Measurements from ENCODE around the gene CTSC. TPM values are rescaled to one million over a fixed set of nuclear protein-coding genes. Genes with fewer than 3 reads are reported as not detected.

CTSC gene
- total and polyA plus RNA-seq, 9 of the 15 experiments (the other 6 are each of a cell fraction or from before 2014, with no cell fraction given) = 113 to 403 (median 187) TPM

- in situ Hi-C loops (cut with MboI) = no loop called here
- Histone ChIP-seq H3K9me1 (ENCODE audit: control insufficient read depth, insufficient read depth, low read length) (no peaks in the 10 kb centered on the region), H3K4me1 (replicated peaks in 1 of 2; ENCODE audit: control insufficient read depth in 2 of 2, insufficient read depth in 2 of 2, low read length in 2 of 2) (peaks cover 3 to 18% of the 10 kb centered on the region in 2 experiments; a peak in 4 of 5 replicates), H3K36me3 (ENCODE audit: control insufficient read depth, insufficient read depth, low read length) (peaks cover 55% of the 10 kb centered on the region), H3K4me2 (ENCODE audit: insufficient read depth, low read length) (peak overlapping the region; percentile 69), H4K20me1 (replicated peaks; ENCODE audit: control insufficient read depth, insufficient read depth, low read length) (no peaks in the 10 kb centered on the region), H3K4me3 (peak overlapping the region; percentile 76), H3K27ac (ENCODE audit: extremely low read depth, low read depth, low read length) (peak overlapping the region; percentile 4; the same call in 1 of the 3 replicates), H3K9ac (ENCODE audit: insufficient read depth in 1 of 2, low read depth in 2 of 2, low read length in 2 of 2) (peak overlapping the region; percentile 60 to 74; a peak in 3 of 4 replicates), H3K79me2 (ENCODE audit: control insufficient read depth, insufficient read depth, low read length) (peaks cover 96% of the 10 kb centered on the region), H3K9me3 (replicated peaks; ENCODE audit: control insufficient read depth, insufficient read depth, low read depth, low read length) (no peaks in the 10 kb centered on the region), H3K27me3 (ENCODE audit: control insufficient read depth in 2 of 2, insufficient read depth in 2 of 2, low read length in 2 of 2) (no peaks in the 10 kb centered on the region), H2AFZ (ENCODE audit: low read depth, low read length) (no peak overlapping the region)
- POLR2A ChIA-PET = interaction anchor here (0.7 to 5.0 kb wide), 2 partner anchors 9 to 15 kb away, joined by 3 to 40 read pairs; no protein-coding TSS in a partner anchor
- CTCF ChIA-PET (ENCODE audit: low intra/inter-chr PET ratio) = no interaction called here
- DNase-seq (ENCODE audit: extremely low read depth in 1 of 4, low spot score in 3 of 4) (peak in 1 of 4 experiments; percentile 43), ATAC-seq (peak; percentile 17), FAIRE-seq (peak; percentile 61)
- no TSS peak for BruUV-seq (replicated peaks)
- intact Hi-C loops (cut with micrococcal nuclease) = loop anchor here (5.0 kb wide), 1 partner anchor 147 kb away; no protein-coding TSS in a partner anchor
- WGBS (ENCODE audit: insufficient coverage, low coverage, missing lambda C conversion rate) = 2% methylated on average over 4 of the region's 4 CpGs
- TF ChIP-seq ZNF311 (CRISPR knock-in tag; IDR thresholded peaks at IDR 0.05) = no peak
- TF ChIP-seq ZNF3 (CRISPR knock-in tag; IDR thresholded peaks at IDR 0.05) = 0 out of 2 replicates have a peak, but pooled peaks have one; percentile 40
- TF ChIP-seq, protein P1, sequence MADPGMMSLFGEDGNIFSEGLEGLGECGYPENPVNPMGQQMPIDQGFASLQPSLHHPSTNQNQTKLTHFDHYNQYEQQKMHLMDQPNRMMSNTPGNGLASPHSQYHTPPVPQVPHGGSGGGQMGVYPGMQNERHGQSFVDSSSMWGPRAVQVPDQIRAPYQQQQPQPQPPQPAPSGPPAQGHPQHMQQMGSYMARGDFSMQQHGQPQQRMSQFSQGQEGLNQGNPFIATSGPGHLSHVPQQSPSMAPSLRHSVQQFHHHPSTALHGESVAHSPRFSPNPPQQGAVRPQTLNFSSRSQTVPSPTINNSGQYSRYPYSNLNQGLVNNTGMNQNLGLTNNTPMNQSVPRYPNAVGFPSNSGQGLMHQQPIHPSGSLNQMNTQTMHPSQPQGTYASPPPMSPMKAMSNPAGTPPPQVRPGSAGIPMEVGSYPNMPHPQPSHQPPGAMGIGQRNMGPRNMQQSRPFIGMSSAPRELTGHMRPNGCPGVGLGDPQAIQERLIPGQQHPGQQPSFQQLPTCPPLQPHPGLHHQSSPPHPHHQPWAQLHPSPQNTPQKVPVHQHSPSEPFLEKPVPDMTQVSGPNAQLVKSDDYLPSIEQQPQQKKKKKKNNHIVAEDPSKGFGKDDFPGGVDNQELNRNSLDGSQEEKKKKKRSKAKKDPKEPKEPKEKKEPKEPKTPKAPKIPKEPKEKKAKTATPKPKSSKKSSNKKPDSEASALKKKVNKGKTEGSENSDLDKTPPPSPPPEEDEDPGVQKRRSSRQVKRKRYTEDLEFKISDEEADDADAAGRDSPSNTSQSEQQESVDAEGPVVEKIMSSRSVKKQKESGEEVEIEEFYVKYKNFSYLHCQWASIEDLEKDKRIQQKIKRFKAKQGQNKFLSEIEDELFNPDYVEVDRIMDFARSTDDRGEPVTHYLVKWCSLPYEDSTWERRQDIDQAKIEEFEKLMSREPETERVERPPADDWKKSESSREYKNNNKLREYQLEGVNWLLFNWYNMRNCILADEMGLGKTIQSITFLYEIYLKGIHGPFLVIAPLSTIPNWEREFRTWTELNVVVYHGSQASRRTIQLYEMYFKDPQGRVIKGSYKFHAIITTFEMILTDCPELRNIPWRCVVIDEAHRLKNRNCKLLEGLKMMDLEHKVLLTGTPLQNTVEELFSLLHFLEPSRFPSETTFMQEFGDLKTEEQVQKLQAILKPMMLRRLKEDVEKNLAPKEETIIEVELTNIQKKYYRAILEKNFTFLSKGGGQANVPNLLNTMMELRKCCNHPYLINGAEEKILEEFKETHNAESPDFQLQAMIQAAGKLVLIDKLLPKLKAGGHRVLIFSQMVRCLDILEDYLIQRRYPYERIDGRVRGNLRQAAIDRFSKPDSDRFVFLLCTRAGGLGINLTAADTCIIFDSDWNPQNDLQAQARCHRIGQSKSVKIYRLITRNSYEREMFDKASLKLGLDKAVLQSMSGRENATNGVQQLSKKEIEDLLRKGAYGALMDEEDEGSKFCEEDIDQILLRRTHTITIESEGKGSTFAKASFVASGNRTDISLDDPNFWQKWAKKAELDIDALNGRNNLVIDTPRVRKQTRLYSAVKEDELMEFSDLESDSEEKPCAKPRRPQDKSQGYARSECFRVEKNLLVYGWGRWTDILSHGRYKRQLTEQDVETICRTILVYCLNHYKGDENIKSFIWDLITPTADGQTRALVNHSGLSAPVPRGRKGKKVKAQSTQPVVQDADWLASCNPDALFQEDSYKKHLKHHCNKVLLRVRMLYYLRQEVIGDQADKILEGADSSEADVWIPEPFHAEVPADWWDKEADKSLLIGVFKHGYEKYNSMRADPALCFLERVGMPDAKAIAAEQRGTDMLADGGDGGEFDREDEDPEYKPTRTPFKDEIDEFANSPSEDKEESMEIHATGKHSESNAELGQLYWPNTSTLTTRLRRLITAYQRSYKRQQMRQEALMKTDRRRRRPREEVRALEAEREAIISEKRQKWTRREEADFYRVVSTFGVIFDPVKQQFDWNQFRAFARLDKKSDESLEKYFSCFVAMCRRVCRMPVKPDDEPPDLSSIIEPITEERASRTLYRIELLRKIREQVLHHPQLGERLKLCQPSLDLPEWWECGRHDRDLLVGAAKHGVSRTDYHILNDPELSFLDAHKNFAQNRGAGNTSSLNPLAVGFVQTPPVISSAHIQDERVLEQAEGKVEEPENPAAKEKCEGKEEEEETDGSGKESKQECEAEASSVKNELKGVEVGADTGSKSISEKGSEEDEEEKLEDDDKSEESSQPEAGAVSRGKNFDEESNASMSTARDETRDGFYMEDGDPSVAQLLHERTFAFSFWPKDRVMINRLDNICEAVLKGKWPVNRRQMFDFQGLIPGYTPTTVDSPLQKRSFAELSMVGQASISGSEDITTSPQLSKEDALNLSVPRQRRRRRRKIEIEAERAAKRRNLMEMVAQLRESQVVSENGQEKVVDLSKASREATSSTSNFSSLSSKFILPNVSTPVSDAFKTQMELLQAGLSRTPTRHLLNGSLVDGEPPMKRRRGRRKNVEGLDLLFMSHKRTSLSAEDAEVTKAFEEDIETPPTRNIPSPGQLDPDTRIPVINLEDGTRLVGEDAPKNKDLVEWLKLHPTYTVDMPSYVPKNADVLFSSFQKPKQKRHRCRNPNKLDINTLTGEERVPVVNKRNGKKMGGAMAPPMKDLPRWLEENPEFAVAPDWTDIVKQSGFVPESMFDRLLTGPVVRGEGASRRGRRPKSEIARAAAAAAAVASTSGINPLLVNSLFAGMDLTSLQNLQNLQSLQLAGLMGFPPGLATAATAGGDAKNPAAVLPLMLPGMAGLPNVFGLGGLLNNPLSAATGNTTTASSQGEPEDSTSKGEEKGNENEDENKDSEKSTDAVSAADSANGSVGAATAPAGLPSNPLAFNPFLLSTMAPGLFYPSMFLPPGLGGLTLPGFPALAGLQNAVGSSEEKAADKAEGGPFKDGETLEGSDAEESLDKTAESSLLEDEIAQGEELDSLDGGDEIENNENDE (IDR thresholded peaks at IDR 0.05; ENCODE audit: low read depth, low read length) = no peak
- TF ChIP-seq SMARCA5 (IDR thresholded peaks at IDR 0.05) = 0 out of 2 replicates have a peak, but pooled peaks have one; percentile 27
- TF ChIP-seq ATF7 (IDR thresholded peaks at IDR 0.05) = peak; percentile 33; the same call in 1 of the 2 replicates
- TF ChIP-seq THRB (CRISPR knock-in tag; conservative IDR thresholded peaks at IDR 0.05) = 0 out of 2 replicates have a peak, but pooled peaks have one; percentile 18
- peak; percentile 96 for TF ChIP-seq CEBPB (tag; IDR thresholded peaks at IDR 0.05)
- TF ChIP-seq CEBPG (CRISPR knock-in tag; IDR thresholded peaks at IDR 0.05) = peak; percentile 72
- TF ChIP-seq CEBPG (tag; conservative IDR thresholded peaks at IDR 0.05 in 1 of 2, IDR thresholded peaks at IDR 0.05 in 1 of 2) = peak; percentile 74 to 91
- TF ChIP-seq ZNF121 (CRISPR knock-in tag; conservative IDR thresholded peaks at IDR 0.05) = peak; percentile 52; the same call in 1 of the 2 replicates
These were observed 2.3 kb downstream of the CTSC start for GRCh38 chr11:88335284-88335683.

Data from K562 (cell line).